Measurements from ENCODE around the gene MCC.

- TF ChIP-seq CTCF (IDR thresholded peaks at IDR 0.05; ENCODE audit: insufficient read depth, low read length) (no peak), POLR2AphosphoS5 (IDR thresholded peaks at IDR 0.05; ENCODE audit: low read depth) (no peak), REST (IDR thresholded peaks at IDR 0.05; ENCODE audit: insufficient replicate concordance, low read depth) (no peak), GABPA (IDR thresholded peaks at IDR 0.05; ENCODE audit: low read depth) (no peak), SPI1 (IDR thresholded peaks at IDR 0.05; ENCODE audit: borderline replicate concordance, low read depth) (no peak)
Observed at GRCh38 chr5:113361701-113362100, 126.6 kb downstream of the MCC start.
